Measurements from ENCODE around the gene MLLT3. TPM values are rescaled to one million over a fixed set of nuclear protein-coding genes. Genes with fewer than 3 reads are reported as not detected.

MLLT3 gene
- total and polyA plus RNA-seq, 2 of the 8 experiments (the other 6 are each of a cell fraction or from before 2014, with no cell fraction given), result 5.9 to 9.6 TPM

GRCh38 chr9:20387062-20387461 lies 235.2 kb downstream of the MLLT3 start:
- Histone ChIP-seq H3K27ac (ENCODE audit: low read depth, low read length) (no peak overlapping the region), H4K8ac (ENCODE audit: extremely low read depth, insufficient read depth, low read length) (no peak overlapping the region), H3K9me3 (ENCODE audit: insufficient read depth in 2 of 2, low read depth in 1 of 2, low read length in 1 of 2) (no peaks in the 10 kb centered on the region), H3K36me3 (ENCODE audit: control insufficient read depth in 2 of 4, insufficient read depth in 4 of 4, low read length in 3 of 4) (no peaks in the 10 kb centered on the region), H2BK20ac (ENCODE audit: low read length) (no peak overlapping the region), H3K79me1 (ENCODE audit: low read depth, low read length) (no peaks in the 10 kb centered on the region), H4K5ac (ENCODE audit: insufficient read length, low read depth, low read length) (no peak overlapping the region), H2BK12ac (ENCODE audit: low read depth, low read length) (no peak overlapping the region), H2BK120ac (replicated peaks; ENCODE audit: low read depth, low read length) (no peak overlapping the region), H3K4me1 (replicated peaks in 1 of 4; ENCODE audit: control insufficient read depth in 3 of 4, insufficient read depth in 4 of 4, low read length in 3 of 4) (no peaks in the 10 kb centered on the region; a peak in 1 of 7 replicates), H3K23ac (ENCODE audit: insufficient read length) (no peak overlapping the region), H3K27me3 (replicated peaks in 1 of 4; ENCODE audit: control insufficient read depth in 3 of 4, extremely low read depth in 1 of 4, insufficient read depth in 3 of 4, low read length in 3 of 4) (no peaks in the 10 kb centered on the region), H3K18ac (ENCODE audit: extremely low read depth, low read length) (no peak overlapping the region), H3K4ac (replicated peaks; ENCODE audit: insufficient read length, low read depth, low read length) (no peak overlapping the region), H3K79me2 (ENCODE audit: control insufficient read depth in 1 of 2, insufficient read depth in 2 of 2, low read length in 2 of 2) (no peaks in the 10 kb centered on the region), H3K56ac (replicated peaks; ENCODE audit: insufficient read length, low read depth, low read length) (no peak overlapping the region), H4K91ac (replicated peaks; ENCODE audit: insufficient read length, low read length) (no peak overlapping the region), H3K9ac (replicated peaks in 1 of 4; ENCODE audit: extremely low read depth in 1 of 4, low read depth in 3 of 4, low read length in 3 of 4) (no peak overlapping the region), H2BK15ac (ENCODE audit: low read length) (no peak overlapping the region), H2BK5ac (ENCODE audit: low read depth, low read length) (no peak overlapping the region), H3K4me2 (ENCODE audit: insufficient read depth in 1 of 2, low read depth in 2 of 2, low read length in 2 of 2) (no peak overlapping the region), H2AK5ac (ENCODE audit: low read depth, low read length) (no peak overlapping the region), H3K23me2 (ENCODE audit: low read depth, low read length) (no peaks in the 10 kb centered on the region), H2AFZ (ENCODE audit: low read length) (no peak overlapping the region), H4K20me1 (replicated peaks in 1 of 2; ENCODE audit: control insufficient read depth in 1 of 2, insufficient read depth in 2 of 2, low read length in 2 of 2) (no peaks in the 10 kb centered on the region), H3K4me3 (ENCODE audit: extremely low read depth in 1 of 4, insufficient read depth in 2 of 4, low read depth in 3 of 4, low read length in 4 of 4) (no peak overlapping the region), H3K14ac (ENCODE audit: insufficient read length) (no peak overlapping the region)
- CTCF ChIA-PET (ENCODE audit: partially characterized antibody), result interaction anchor here (1.1 kb wide), 1 partner anchor 440 kb away, joined by 3 read pairs; no protein-coding TSS in a partner anchor
- POLR2A ChIA-PET (ENCODE audit: partially characterized antibody), result no interaction called here
- no peak for DNase-seq (ENCODE audit: low read depth in 1 of 2, low spot score in 2 of 2)
- 84% methylated on average over 3 of the region's 3 CpGs; no CpG with 5 or more reads in 1 of the 2 experiments for WGBS, 2 experiments (ENCODE audit: extremely low coverage in 1 of 2, insufficient coverage in 1 of 2, insufficient read length in 1 of 2, insufficient replicate concordance in 2 of 2, low coverage in 1 of 2, low lambda C conversion rate in 2 of 2, missing lambda C conversion rate in 1 of 2)
- no peak for FAIRE-seq
- TF ChIP-seq JUN (IDR thresholded peaks at IDR 0.05; ENCODE audit: low read depth, low read length), result no peak
- TF ChIP-seq, protein P1, sequence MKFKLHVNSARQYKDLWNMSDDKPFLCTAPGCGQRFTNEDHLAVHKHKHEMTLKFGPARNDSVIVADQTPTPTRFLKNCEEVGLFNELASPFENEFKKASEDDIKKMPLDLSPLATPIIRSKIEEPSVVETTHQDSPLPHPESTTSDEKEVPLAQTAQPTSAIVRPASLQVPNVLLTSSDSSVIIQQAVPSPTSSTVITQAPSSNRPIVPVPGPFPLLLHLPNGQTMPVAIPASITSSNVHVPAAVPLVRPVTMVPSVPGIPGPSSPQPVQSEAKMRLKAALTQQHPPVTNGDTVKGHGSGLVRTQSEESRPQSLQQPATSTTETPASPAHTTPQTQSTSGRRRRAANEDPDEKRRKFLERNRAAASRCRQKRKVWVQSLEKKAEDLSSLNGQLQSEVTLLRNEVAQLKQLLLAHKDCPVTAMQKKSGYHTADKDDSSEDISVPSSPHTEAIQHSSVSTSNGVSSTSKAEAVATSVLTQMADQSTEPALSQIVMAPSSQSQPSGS (IDR thresholded peaks at IDR 0.05; ENCODE audit: low read length), result no peak
- TF ChIP-seq GABPA (IDR thresholded peaks at IDR 0.05; ENCODE audit: borderline replicate concordance, insufficient read depth, low read length), result no peak
- TF ChIP-seq, protein P2, sequence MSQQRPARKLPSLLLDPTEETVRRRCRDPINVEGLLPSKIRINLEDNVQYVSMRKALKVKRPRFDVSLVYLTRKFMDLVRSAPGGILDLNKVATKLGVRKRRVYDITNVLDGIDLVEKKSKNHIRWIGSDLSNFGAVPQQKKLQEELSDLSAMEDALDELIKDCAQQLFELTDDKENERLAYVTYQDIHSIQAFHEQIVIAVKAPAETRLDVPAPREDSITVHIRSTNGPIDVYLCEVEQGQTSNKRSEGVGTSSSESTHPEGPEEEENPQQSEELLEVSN (IDR thresholded peaks at IDR 0.05), result no peak
- TF ChIP-seq, protein P3, sequence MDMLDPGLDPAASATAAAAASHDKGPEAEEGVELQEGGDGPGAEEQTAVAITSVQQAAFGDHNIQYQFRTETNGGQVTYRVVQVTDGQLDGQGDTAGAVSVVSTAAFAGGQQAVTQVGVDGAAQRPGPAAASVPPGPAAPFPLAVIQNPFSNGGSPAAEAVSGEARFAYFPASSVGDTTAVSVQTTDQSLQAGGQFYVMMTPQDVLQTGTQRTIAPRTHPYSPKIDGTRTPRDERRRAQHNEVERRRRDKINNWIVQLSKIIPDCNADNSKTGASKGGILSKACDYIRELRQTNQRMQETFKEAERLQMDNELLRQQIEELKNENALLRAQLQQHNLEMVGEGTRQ (IDR thresholded peaks at IDR 0.05; ENCODE audit: low read length), result no peak
- TF ChIP-seq CREB1 (IDR thresholded peaks at IDR 0.05), result no peak
- TF ChIP-seq TCF12 (IDR thresholded peaks at IDR 0.05; ENCODE audit: low read depth, low read length), result no peak
- no peak for TF ChIP-seq EP300 (IDR thresholded peaks at IDR 0.05; ENCODE audit: borderline replicate concordance in 1 of 2, low read depth in 2 of 2, low read length in 2 of 2)
- TF ChIP-seq SIN3A (conservative IDR thresholded peaks at IDR 0.05 in 1 of 2, IDR thresholded peaks at IDR 0.05 in 1 of 2; ENCODE audit: low read depth in 1 of 2, low read length in 2 of 2), result no peak
- no peak for TF ChIP-seq BCL11A (IDR thresholded peaks at IDR 0.05; ENCODE audit: low read depth in 2 of 2, low read length in 2 of 2)
- no peak for TF ChIP-seq POU5F1 (IDR thresholded peaks at IDR 0.05; ENCODE audit: low read depth, low read length)

Data from H1 (cell line).